ENCODE measurements around the gene FARSB.

The FARSB gene

DNA sequence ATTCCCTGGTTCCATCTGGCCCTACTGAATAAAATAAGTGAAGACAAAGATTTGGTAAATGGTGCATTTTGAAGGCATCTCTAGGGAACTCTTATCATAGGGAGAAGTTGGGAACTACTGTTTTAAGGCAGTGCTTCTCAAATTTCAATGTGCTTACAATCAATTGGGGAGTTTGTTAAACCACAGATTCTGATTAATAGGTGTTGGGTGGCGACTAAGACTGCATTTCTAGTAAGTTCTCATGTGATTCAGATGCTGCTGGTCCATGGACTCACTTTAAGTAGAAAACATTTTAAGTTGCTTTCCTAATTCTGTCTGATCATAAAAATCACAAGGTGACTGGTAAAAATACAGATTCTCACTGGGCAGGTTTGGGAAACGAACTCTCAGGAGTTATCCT lies 14.6 kb downstream of the FARSB start:
- Histone ChIP-seq H2AFZ (ENCODE audit: low read depth) (no peak overlapping the region), H3K27ac (no peak overlapping the region), H3K79me2 (ENCODE audit: insufficient read depth, low read depth) (peaks cover 26% of the 10 kb centered on the region; the same call in 1 of the 2 replicates), H3K9ac (no peak overlapping the region), H3K27me3 (ENCODE audit: insufficient read depth, low read depth) (no peaks in the 10 kb centered on the region), H3K4me2 (no peak overlapping the region), H4K20me1 (ENCODE audit: insufficient read depth) (no peaks in the 10 kb centered on the region), H3K4me1 (ENCODE audit: low read depth, poor library complexity, severe bottlenecking) (peaks cover 19% of the 10 kb centered on the region), H3K36me3 (ENCODE audit: insufficient read depth) (peaks cover 18% of the 10 kb centered on the region; the same call in 1 of the 2 replicates), H3K4me3 (IDR thresholded peaks at IDR 0.05; ENCODE audit: insufficient read depth, low read depth, low read length) (no peak overlapping the region)
- TF ChIP-seq, protein P1, sequence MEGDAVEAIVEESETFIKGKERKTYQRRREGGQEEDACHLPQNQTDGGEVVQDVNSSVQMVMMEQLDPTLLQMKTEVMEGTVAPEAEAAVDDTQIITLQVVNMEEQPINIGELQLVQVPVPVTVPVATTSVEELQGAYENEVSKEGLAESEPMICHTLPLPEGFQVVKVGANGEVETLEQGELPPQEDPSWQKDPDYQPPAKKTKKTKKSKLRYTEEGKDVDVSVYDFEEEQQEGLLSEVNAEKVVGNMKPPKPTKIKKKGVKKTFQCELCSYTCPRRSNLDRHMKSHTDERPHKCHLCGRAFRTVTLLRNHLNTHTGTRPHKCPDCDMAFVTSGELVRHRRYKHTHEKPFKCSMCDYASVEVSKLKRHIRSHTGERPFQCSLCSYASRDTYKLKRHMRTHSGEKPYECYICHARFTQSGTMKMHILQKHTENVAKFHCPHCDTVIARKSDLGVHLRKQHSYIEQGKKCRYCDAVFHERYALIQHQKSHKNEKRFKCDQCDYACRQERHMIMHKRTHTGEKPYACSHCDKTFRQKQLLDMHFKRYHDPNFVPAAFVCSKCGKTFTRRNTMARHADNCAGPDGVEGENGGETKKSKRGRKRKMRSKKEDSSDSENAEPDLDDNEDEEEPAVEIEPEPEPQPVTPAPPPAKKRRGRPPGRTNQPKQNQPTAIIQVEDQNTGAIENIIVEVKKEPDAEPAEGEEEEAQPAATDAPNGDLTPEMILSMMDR (conservative IDR thresholded peaks at IDR 0.05; ENCODE audit: low read depth, low read length) = no peak

DNA sequence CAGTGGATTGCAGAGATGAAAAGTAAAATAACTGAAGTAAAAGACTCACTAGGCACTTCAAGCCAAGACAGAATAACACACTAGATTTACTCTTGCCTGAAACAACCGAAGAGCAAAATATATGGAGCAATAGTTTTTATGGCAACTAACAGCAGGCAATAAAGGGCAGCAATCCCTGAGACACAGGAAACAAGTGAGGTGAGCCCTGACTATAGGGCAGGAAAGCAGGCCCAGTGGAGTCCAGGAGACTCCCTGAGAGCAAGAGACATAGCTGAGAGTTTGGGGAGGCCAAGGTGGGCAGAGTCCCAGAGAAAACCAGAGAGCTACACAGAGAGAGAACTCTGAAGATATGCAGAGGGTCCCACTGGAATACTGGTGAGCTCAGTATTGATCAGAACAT lies 18.8 kb downstream of the FARSB start:
- Histone ChIP-seq H3K9ac (no peak overlapping the region), H3K4me2 (no peak overlapping the region), H2AFZ (ENCODE audit: low read depth) (no peak overlapping the region), H3K4me3 (IDR thresholded peaks at IDR 0.05; ENCODE audit: insufficient read depth, low read depth, low read length) (no peak overlapping the region), H4K20me1 (ENCODE audit: insufficient read depth) (no peaks in the 10 kb centered on the region), H3K4me1 (ENCODE audit: low read depth, poor library complexity, severe bottlenecking) (peaks cover 12% of the 10 kb centered on the region), H3K36me3 (ENCODE audit: insufficient read depth) (peaks cover 26% of the 10 kb centered on the region; the same call in 1 of the 2 replicates), H3K27me3 (ENCODE audit: insufficient read depth, low read depth) (no peaks in the 10 kb centered on the region), H3K27ac (no peak overlapping the region), H3K79me2 (ENCODE audit: insufficient read depth, low read depth) (peaks cover 5% of the 10 kb centered on the region; the same call in 1 of the 2 replicates)
- TF ChIP-seq, protein P1 (conservative IDR thresholded peaks at IDR 0.05; ENCODE audit: low read depth, low read length) = no peak

DNA sequence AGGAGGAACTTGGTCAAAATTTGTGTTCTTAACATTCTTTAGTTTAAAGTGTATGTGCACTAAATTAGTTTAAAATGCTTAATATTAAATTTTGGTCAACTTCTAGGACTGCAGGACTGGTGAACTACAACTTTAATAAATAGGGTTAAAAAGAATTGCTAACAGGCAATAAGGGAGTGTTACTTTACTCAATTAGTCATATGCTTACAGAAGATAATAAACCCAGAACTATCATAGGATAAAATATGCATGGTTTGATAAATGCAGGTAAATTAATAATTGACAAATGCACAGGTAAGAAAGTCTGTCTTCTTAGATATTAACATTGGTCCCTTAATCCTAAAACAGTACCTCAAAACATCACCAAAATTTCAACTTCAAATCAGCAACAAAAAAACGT lies 20.6 kb downstream of the FARSB start:
- Histone ChIP-seq H3K4me3 (IDR thresholded peaks at IDR 0.05; ENCODE audit: insufficient read depth, low read depth, low read length) (no peak overlapping the region), H3K9ac (no peak overlapping the region), H3K79me2 (ENCODE audit: insufficient read depth, low read depth) (peaks cover 5% of the 10 kb centered on the region; the same call in 1 of the 2 replicates), H3K4me2 (no peak overlapping the region), H3K4me1 (ENCODE audit: low read depth, poor library complexity, severe bottlenecking) (peaks cover 12% of the 10 kb centered on the region), H2AFZ (ENCODE audit: low read depth) (no peak overlapping the region), H3K27me3 (ENCODE audit: insufficient read depth, low read depth) (no peaks in the 10 kb centered on the region), H3K36me3 (ENCODE audit: insufficient read depth) (peaks cover 36% of the 10 kb centered on the region; the same call in 1 of the 2 replicates), H4K20me1 (ENCODE audit: insufficient read depth) (no peaks in the 10 kb centered on the region), H3K27ac (no peak overlapping the region)
- TF ChIP-seq, protein P1 (conservative IDR thresholded peaks at IDR 0.05; ENCODE audit: low read depth, low read length) = no peak

- Histone ChIP-seq H3K4me1 (ENCODE audit: low read depth, poor library complexity, severe bottlenecking) (peaks cover 4% of the 10 kb centered on the region), H2AFZ (ENCODE audit: low read depth) (no peak overlapping the region), H3K27me3 (ENCODE audit: insufficient read depth, low read depth) (no peaks in the 10 kb centered on the region), H3K4me2 (no peak overlapping the region), H3K36me3 (ENCODE audit: insufficient read depth) (peaks cover 27% of the 10 kb centered on the region; the same call in 1 of the 2 replicates), H3K27ac (no peak overlapping the region), H3K9ac (no peak overlapping the region), H4K20me1 (ENCODE audit: insufficient read depth) (no peaks in the 10 kb centered on the region), H3K79me2 (ENCODE audit: insufficient read depth, low read depth) (no peaks in the 10 kb centered on the region), H3K4me3 (IDR thresholded peaks at IDR 0.05; ENCODE audit: insufficient read depth, low read depth, low read length) (no peak overlapping the region)
- TF ChIP-seq, protein P1 (conservative IDR thresholded peaks at IDR 0.05; ENCODE audit: low read depth, low read length) = no peak
Observed at GRCh38 chr2:222627764-222628163, 28.1 kb downstream of the FARSB start.

Data from KMS-11 (cell line).